Measurements from ENCODE around the gene TCAF1.
"Not testable (repeated sequence)": the region's sequence is repeated elsewhere in the genome, so short reads cannot be mapped to it uniquely, and the experiment has no call there.

The TCAF1 gene

GRCh38 chr7:143806664-143807071 lies 95.3 kb downstream of the TCAF1 start:
- intact Hi-C loops (cut with DNase I); DNase-seq: not testable (repeated sequence)
